Measurements from ENCODE around the gene ASB13.

Gene ASB13

DNA sequence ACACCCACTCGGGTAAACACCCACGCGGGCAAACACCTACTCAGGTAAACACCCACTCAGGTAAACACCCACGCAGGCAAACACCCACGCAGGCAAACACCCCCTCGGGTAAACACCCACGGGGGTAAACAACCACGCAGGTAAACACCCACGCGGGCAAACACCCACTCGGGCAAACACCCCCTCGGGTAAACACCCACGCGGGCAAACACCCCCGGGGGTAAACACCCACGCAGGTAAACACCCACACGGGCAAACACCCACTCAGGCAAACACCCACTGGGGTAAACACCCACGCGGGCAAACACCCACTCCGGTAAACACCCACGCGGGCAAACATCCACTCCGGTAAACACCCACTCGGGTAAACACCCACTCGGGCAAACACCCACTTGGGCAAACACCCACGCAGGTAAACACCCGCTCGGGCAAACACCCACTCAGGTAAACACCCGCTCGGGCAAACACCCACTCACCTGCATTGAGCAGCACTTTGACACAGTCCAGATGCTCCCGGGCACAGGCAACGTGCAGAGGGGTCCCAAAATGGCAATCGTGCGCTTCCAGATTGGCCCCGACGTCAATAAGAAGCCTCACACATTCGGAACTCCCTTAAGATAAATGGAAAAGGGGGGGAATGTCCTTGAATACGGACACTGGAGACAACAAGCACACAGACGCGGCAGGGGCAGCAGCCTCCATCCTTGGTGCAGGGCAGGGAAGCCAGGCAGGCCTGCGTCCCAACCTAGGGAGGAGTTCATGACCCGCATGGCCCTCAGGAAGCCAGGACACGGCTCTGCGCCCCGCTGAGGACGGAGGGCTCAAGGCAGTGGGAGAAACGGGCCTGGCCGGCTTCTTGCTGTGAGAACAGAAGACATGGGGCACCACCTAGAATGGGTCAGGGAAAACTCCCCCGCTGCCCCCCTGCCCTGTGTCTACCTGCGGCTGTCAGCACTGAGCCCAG, 17.6 kb downstream of the ASB13 start:
- no peak for TF ChIP-seq GATA3 (IDR thresholded peaks at IDR 0.05; ENCODE audit: low read depth, low read length)
- no peak for TF ChIP-seq GATA2 (IDR thresholded peaks at IDR 0.05; ENCODE audit: low read depth, low read length)

DNA sequence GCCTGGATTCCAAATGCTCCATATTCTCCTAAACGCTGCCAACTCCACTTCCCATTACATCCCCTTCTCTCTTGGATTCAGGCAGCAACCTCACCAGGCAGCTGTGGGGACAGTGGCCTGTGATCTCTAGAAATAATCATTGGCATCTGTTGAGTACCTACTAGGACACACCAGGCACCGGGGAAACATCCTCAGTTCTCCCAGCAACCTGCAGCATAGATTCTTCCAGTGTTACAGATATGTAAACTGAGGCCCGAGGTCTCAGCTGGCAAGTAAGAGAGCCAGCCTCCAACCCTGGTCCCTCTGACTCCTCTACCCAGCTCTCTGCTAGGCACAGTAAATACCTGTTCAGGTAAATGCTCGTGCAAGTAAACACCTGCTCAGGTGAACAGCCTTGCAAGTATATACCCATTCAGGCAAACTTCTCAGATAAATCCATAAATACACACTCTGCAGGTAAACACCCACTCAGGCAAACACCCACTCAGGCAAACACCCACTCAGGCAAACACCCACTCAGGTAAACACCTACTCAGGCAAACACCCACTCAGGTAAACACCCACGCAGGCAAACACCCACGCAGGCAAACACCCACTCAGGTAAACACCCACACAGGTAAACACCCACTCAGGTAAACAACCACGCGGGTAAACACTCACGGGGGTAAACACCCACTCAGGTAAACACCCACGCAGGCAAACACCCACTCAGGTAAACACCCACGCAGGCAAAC, 18.7 kb downstream of the ASB13 start:
- TF ChIP-seq GATA2 (IDR thresholded peaks at IDR 0.05; ENCODE audit: low read depth, low read length) = no peak
- TF ChIP-seq GATA3 (IDR thresholded peaks at IDR 0.05; ENCODE audit: low read depth, low read length) = no peak

DNA sequence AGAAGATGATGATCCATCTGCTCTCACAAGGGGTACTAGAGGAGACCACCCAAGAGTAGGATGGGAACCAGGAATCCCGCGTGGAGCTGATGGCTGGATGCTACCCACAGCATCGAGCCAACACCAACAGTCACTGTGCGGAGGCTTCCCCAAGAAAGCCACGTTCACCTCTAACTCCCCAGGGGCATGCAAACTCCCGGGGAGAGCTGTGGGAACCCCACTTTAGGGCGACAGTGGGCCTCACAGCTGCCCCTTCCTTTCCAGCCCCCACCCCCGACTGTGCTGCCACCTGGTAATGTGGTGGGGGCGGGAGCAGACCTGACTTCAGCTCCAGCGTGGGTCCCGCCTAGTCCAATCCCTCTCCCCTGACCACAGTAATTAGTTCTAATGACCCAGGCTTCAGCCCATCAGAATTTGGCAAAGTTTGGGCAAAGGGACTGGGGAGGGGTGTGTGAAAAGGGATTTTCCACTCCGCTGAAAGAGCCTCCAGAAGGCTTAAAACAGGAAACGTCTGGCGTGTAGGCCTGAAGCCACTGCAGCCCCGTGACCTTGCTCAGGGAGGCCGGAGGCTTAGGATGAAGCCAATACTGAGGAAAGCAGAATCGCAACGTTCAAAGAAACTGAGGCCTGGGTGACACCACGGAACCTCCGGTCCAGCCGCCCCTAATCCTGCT, 20.3 kb downstream of the ASB13 start:
- TF ChIP-seq GATA2 (IDR thresholded peaks at IDR 0.05; ENCODE audit: low read depth, low read length) = no peak
- no peak for TF ChIP-seq GATA3 (IDR thresholded peaks at IDR 0.05; ENCODE audit: low read depth, low read length)

DNA sequence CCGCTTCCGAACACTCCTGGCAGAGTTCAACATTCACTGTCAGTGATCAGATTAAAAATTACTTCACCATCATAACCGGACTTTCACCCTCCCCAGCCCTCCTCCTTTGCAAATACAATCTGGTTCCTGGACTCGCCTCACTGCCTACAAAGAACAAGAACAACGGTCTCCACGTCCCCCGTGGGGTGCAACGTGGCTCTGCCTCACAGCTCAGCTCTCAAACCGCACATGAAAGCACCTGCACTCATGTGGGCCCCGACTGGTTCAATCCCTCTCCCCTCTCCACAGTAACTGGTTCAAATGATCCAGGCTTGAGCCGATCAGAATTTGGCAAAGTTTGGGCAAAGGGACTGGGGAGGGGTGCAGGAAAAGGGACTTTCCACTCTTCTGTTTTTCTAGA, 21.0 kb downstream of the ASB13 start:
- TF ChIP-seq GATA2 (IDR thresholded peaks at IDR 0.05; ENCODE audit: low read depth, low read length) (no peak), GATA3 (IDR thresholded peaks at IDR 0.05; ENCODE audit: low read depth, low read length) (no peak)

DNA sequence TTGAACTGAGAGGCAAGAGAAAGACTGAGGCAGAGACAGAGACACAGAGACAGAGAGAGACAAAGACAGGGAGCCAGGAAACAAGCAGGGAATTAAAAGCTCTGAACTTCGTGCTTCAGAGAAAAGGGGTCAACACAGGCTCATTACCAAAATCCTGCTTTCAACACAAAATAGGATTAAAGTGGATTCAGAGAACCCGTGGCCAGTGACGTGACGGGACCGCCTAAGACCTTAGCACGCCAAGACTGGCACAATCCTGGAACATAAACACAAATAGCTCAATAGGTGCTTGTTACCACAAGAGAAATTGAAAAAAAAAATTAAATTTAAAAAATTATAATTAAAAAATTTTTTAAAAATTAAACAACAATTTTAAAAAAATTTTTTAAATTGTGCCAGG, 21.5 kb downstream of the ASB13 start:
- TF ChIP-seq GATA3 (IDR thresholded peaks at IDR 0.05; ENCODE audit: low read depth, low read length) (no peak), GATA2 (IDR thresholded peaks at IDR 0.05; ENCODE audit: low read depth, low read length) (no peak)

DNA sequence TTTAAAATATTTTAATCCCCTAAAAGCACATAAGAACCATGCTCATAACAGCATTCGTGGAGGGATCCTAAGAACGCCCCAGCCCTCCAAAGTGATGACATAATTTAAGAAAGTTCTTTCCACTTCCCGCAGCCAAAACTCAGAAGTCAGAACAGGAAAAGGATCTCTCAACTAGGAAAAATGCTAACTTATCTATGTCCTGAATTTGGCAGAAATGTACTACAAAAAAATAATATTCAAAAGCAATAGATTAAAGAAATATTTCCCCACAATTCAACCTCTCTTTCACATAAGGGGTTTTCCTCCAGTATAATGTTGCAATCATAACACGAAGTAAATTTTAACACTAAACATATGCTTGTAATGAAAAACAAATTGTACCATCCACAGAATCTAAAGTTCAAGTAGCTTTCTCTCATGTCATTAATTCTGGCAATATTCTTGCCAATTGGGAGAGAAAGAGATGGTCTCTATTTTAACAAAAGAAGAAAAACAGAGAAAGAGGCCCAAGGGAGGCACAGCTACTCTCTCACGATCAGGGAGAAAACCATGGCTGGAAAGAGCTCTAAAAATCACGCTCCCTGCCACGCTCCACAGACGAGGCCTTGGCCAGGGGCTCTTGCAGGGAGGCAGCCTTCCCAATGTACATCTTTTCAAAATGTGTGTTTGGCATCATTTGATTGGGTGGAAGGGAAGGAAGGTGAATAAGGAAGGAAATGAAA, 22.9 kb downstream of the ASB13 start:
- no peak for TF ChIP-seq GATA3 (IDR thresholded peaks at IDR 0.05; ENCODE audit: low read depth, low read length)
- TF ChIP-seq GATA2 (IDR thresholded peaks at IDR 0.05; ENCODE audit: low read depth, low read length) = no peak

DNA sequence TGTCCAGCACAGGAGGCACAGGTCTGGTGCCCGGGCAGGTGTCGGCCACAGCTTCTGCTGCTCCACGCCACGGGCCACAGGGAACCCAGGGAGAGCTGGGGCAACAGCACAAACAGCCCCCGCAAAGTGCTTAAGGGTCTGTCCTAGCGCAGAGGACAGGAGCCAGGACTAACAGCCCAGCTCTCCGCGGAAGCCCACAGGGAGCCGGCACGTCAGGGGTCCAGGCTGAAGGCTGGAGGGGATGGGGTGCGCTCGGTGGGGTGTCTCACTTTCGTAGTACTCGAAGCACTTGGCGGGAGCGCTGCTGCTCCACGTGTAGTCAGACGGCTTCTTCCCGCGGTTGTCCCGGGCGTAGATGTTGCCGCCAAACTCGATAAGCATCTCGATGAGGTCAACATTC, 24.9 kb downstream of the ASB13 start:
- TF ChIP-seq GATA2 (IDR thresholded peaks at IDR 0.05; ENCODE audit: low read depth, low read length) (no peak), GATA3 (IDR thresholded peaks at IDR 0.05; ENCODE audit: low read depth, low read length) (no peak)

DNA sequence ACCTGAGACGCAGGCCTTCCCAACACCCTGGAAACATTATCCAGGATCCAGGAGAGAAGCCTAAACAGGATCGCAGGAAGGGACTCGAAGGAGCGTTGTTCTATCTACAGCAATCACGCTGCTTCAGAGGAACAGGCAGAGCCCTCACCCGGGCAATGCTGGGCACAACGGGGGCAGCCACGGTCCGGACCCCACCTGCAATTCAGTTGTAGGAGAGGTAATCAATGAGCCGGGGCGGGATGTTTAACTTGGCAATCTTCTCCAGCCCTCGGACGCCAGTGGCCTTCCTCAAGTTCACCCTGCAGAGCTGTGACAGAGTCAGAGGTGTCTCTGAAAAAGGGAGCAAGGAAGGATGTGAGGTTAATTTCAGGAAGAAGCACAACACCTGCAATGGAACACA, 25.9 kb downstream of the ASB13 start:
- TF ChIP-seq GATA3 (IDR thresholded peaks at IDR 0.05; ENCODE audit: low read depth, low read length) (no peak), GATA2 (IDR thresholded peaks at IDR 0.05; ENCODE audit: low read depth, low read length) (no peak)

DNA sequence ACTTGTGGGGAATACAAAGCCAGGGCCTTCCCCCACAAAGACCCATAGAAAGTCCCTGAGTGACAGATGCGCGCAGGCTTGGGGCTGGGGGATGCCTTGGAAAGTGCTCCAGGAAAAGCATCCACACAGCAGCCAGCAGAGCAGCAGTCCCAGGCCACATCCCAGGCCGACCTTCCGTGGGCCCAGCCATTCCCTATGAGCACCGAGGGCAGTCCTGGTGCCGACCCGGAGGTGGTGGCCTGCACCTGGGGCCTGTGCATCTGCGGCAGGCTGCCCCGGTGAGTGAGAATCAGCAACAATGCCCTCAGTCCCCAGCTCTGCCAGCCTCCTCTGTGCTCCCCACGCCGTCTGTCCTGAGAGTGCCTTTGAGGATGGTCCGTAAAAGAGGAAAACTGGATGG, 26.4 kb downstream of the ASB13 start:
- no peak for TF ChIP-seq GATA2 (IDR thresholded peaks at IDR 0.05; ENCODE audit: low read depth, low read length)
- TF ChIP-seq GATA3 (IDR thresholded peaks at IDR 0.05; ENCODE audit: low read depth, low read length) = no peak

DNA sequence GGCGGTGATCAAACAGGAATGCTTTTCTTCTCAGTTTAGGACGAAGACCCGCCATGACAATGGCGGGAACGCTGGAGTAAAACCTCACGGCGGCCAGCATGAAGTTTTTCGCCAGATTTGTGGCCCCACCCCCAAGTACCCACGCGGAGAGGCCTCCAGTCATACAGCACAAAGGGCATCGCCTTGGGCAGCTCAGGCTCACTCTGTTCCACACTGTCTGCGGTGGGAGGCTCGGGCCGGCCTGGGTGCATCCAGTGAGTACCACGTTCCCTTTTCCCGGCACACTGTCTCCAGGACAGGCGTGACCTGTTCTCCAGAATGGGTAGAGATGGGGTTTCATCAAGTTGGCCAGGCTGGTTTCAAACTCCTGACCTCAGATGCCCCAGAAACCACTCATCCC, 27.3 kb downstream of the ASB13 start:
- TF ChIP-seq GATA3 (IDR thresholded peaks at IDR 0.05; ENCODE audit: low read depth, low read length) = no peak
- no peak for TF ChIP-seq GATA2 (IDR thresholded peaks at IDR 0.05; ENCODE audit: low read depth, low read length)

DNA sequence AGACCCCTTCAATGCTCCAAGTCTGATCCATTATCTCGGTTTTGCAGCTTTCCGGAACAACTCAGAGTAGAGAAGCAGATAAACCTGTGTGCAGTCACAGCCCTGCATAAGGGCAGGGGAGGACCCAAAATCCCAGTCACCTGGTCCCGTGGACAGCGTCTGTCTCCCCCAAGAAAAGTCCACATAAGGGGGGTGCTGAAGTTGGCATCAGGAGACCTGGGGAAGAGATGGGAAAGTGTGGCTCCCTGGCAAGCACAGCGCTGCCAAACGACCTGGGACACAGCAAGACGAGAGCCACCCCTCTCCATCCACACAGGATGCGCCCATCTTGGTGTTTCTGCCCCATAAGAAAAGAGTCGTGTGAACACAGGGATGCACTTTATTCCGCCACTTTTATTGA, 27.9 kb downstream of the ASB13 start:
- TF ChIP-seq GATA2 (IDR thresholded peaks at IDR 0.05; ENCODE audit: low read depth, low read length) = no peak
- TF ChIP-seq GATA3 (IDR thresholded peaks at IDR 0.05; ENCODE audit: low read depth, low read length) = no peak

DNA sequence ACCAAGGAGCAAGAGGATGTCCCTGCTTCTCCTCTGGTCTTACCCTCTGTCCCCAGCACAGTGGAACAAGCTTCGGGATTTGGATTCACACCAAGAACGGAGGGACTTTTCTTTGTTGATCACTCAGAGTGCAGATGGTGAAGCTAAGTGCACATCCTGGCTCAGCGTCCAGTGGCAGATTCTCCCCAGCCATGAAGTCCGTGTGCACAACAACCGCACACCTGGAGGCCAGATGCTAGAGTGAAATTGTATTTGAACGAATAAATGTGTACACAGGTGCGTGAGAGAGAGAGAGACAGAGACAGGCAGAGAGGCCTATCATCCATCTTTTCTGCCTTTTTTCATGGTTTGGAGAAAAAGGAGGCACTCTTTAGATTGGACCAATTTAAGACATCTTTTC, 31.5 kb downstream of the ASB13 start:
- TF ChIP-seq GATA3 (IDR thresholded peaks at IDR 0.05; ENCODE audit: low read depth, low read length) (no peak), GATA2 (IDR thresholded peaks at IDR 0.05; ENCODE audit: low read depth, low read length) (no peak)

DNA sequence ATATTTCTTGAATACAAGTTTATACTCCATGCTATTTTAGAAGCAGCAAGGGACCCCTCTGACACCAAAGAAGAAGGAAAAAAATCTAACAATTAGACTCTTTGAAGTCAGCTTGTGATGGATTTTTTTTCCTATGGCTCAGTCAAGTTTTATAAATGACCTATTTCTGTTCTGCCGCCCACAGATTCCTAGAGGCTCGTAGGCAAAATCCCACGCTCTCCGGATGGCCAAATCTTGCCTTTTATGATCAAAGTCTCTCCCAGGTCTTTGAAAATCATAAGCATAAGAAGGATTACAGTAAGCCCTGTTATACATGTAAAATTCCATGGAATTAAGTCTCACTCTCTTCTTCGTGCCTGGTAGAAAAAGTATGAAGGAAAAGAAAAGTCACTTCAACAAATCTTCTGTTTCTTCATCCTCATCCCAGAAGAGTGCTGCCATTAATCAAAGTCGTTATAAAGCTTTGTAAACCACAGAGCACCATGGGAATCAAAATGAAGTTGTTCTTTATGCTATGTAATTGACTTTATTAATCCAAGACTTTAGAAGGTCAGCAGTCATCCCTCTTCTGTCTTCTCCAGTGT, 33.1 kb downstream of the ASB13 start:
- TF ChIP-seq GATA3 (IDR thresholded peaks at IDR 0.05; ENCODE audit: low read depth, low read length) (no peak), GATA2 (IDR thresholded peaks at IDR 0.05; ENCODE audit: low read depth, low read length) (no peak)
